H9 (cell line): ENCODE results near the gene SIRT7. TPM values are rescaled to one million over a fixed set of nuclear protein-coding genes. Genes with fewer than 3 reads are reported as not detected.

Source experiments
- DNase-seq: peaks from one replicate; pipeline ENCODE4 v3.0.0-alpha.2; 2017
- H2AFZ ChIP-seq: one replicate; pipeline ENCODE4 v1.6.1; 2013; ENCODE audit warnings: mild to moderate bottlenecking, low read length, control low read depth, moderate library complexity
- H2AK5ac ChIP-seq: 2 replicates; pipeline ENCODE4 v1.6.1; 2013; ENCODE audit warnings: low read length, control low read depth, mixed read lengths; ENCODE audit not compliant: insufficient read length
- H2BK120ac ChIP-seq: one replicate; pipeline ENCODE4 v1.6.1; 2013; ENCODE audit warnings: low read depth, mild to moderate bottlenecking, low read length, control low read depth, inconsistent platforms; ENCODE audit not compliant: poor library complexity, severe bottlenecking
- H2BK12ac ChIP-seq: 2 replicates; pipeline ENCODE4 v1.6.1; 2013; ENCODE audit warnings: low read length, control low read depth, mixed read lengths, low read depth; ENCODE audit not compliant: insufficient read length
- H2BK15ac ChIP-seq: 2 replicates; pipeline ENCODE4 v1.6.1; 2013; ENCODE audit warnings: low read depth, low read length, control low read depth
- H2BK20ac ChIP-seq: one replicate; pipeline ENCODE4 v1.6.1; 2013; ENCODE audit warnings: low read depth, mild to moderate bottlenecking, low read length, control low read depth, inconsistent platforms; ENCODE audit not compliant: poor library complexity, severe bottlenecking
- H2BK5ac ChIP-seq: 2 replicates; pipeline ENCODE4 v1.6.1; 2013; ENCODE audit warnings: low read length, control low read depth, mixed read lengths; ENCODE audit not compliant: insufficient read length
- H3K14ac ChIP-seq: 2 replicates; pipeline ENCODE4 v1.6.1; 2013; ENCODE audit warnings: low read length, control low read depth; ENCODE audit not compliant: insufficient read depth
- H3K18ac ChIP-seq: 2 replicates; pipeline ENCODE4 v1.6.1; 2013; ENCODE audit warnings: low read depth, mild to moderate bottlenecking, mixed read lengths, low read length, control low read depth; ENCODE audit not compliant: insufficient read length
- H3K23ac ChIP-seq: 2 replicates; pipeline ENCODE4 v1.6.1; 2013; ENCODE audit warnings: low read length, control low read depth, mixed read lengths, low read depth; ENCODE audit not compliant: insufficient read length
- H3K23me2 ChIP-seq: 2 replicates; pipeline ENCODE4 v1.6.1; 2013; ENCODE audit warnings: low read depth, mild to moderate bottlenecking, mixed read lengths, low read length, control low read depth; ENCODE audit not compliant: insufficient read length, poor library complexity, severe bottlenecking
- H3K27ac ChIP-seq: 2 replicates; pipeline ENCODE4 v1.5.1; 2013; ENCODE audit warnings: low read length, control low read depth, mixed read lengths, low read depth; ENCODE audit not compliant: insufficient read length
- H3K27me3 ChIP-seq: 2 replicates; pipeline ENCODE4 v1.6.1; 2013; ENCODE audit warnings: low read length, control low read depth, inconsistent platforms; ENCODE audit not compliant: insufficient read depth
- H3K4ac ChIP-seq: 2 replicates; pipeline ENCODE4 v1.6.1; 2013; ENCODE audit warnings: low read depth, mild to moderate bottlenecking, control low read depth, inconsistent platforms, low read length, moderate library complexity
- H3K4me1 ChIP-seq: 2 replicates; pipeline ENCODE4 v1.6.1; 2013; ENCODE audit warnings: low read length, control low read depth, inconsistent platforms; ENCODE audit not compliant: insufficient read depth
- H3K4me2 ChIP-seq: 2 replicates; pipeline ENCODE4 v1.6.1; 2013; ENCODE audit warnings: low read length, control low read depth, mixed read lengths; ENCODE audit not compliant: insufficient read length, insufficient read depth
- H3K56ac ChIP-seq: 2 replicates; pipeline ENCODE4 v1.6.1; 2013; ENCODE audit warnings: low read depth, mild to moderate bottlenecking, mixed read lengths, low read length, control low read depth; ENCODE audit not compliant: insufficient read length
- H3K79me1 ChIP-seq: 2 replicates; pipeline ENCODE4 v1.6.1; 2013; ENCODE audit warnings: low read depth, mild to moderate bottlenecking, moderate library complexity, low read length, control low read depth, inconsistent platforms; ENCODE audit not compliant: insufficient read depth, poor library complexity, severe bottlenecking
- H3K79me2 ChIP-seq: 2 replicates; pipeline ENCODE4 v1.6.1; 2013; ENCODE audit warnings: low read length, control low read depth, inconsistent platforms; ENCODE audit not compliant: insufficient read depth
- H3K9ac ChIP-seq: 2 replicates; pipeline ENCODE4 v1.6.1; 2013; ENCODE audit warnings: low read length, control low read depth, mixed read lengths; ENCODE audit not compliant: insufficient read length; ENCODE audit errors: extremely low read depth
- H3K9me3 ChIP-seq: one replicate; pipeline ENCODE4 v1.6.1; 2013; ENCODE audit warnings: low read depth, low read length, inconsistent platforms; ENCODE audit not compliant: control insufficient read depth
- H3T11ph ChIP-seq: one replicate; pipeline ENCODE4 v1.6.1; 2013; ENCODE audit warnings: mild to moderate bottlenecking, low read length, control low read depth, inconsistent platforms
- H4K20me1 ChIP-seq: one replicate; pipeline ENCODE4 v1.6.1; 2013; ENCODE audit not compliant: control insufficient read depth, insufficient read length, insufficient read depth
- H4K5ac ChIP-seq: 2 replicates; pipeline ENCODE4 v1.6.1; 2013; ENCODE audit warnings: low read depth, mild to moderate bottlenecking, mixed read lengths, low read length, control low read depth; ENCODE audit not compliant: insufficient read length
- H4K8ac ChIP-seq: replicated peaks from 2 replicates; pipeline ENCODE4 v1.6.1; 2013; ENCODE audit warnings: low read length, control low read depth, mixed read lengths, low read depth; ENCODE audit not compliant: insufficient read length
- H4K91ac ChIP-seq: 2 replicates; pipeline ENCODE4 v1.6.1; 2013; ENCODE audit warnings: low read depth, mild to moderate bottlenecking, moderate library complexity, mixed read lengths, low read length, control low read depth; ENCODE audit not compliant: insufficient read length
- H3K27ac Mint-ChIP-seq, 3 experiments: 2 replicates in 2 of 3; 3 replicates in 1 of 3; pipeline ENCODE4 v1.8.0; 2020 to 2021; ENCODE audit warnings: mixed read lengths in 3 of 3, mild to moderate bottlenecking in 1 of 3, moderate library complexity in 1 of 3
- H3K27me3 Mint-ChIP-seq: 2 replicates; pipeline ENCODE4 v1.8.0; 2021; ENCODE audit warnings: low read depth, mild to moderate bottlenecking, moderate library complexity, mixed read lengths
- H3K36me3 Mint-ChIP-seq, 3 experiments: 2 replicates in 2 of 3; 3 replicates in 1 of 3; pipeline ENCODE4 v1.8.0; 2020 to 2021; ENCODE audit warnings: low read depth in 3 of 3, mixed read lengths in 3 of 3; ENCODE audit not compliant: insufficient read depth in 1 of 3
- H3K4me1 Mint-ChIP-seq, 2 experiments: 2 replicates each; pipeline ENCODE4 v1.8.0; 2020; ENCODE audit warnings: mixed read lengths in 2 of 2
- H3K4me3 Mint-ChIP-seq, 2 experiments: 2 replicates in 1 of 2; 3 replicates in 1 of 2; pipeline ENCODE4 v1.8.0; 2020 to 2021; ENCODE audit warnings: mild to moderate bottlenecking in 2 of 2, mixed read lengths in 2 of 2, moderate library complexity in 1 of 2
- H3K9me3 Mint-ChIP-seq, 2 experiments: 2 replicates in 1 of 2; 3 replicates in 1 of 2; pipeline ENCODE4 v1.8.0; 2020; ENCODE audit warnings: mild to moderate bottlenecking in 2 of 2, mixed read lengths in 2 of 2, moderate library complexity in 1 of 2
- WGBS: extraction: QIAGEN DNeasy Blood & Tissue Kit; methylation state at CpG from one replicate; pipeline ENCODE4 v1.1.7; 2013; ENCODE audit warnings: missing lambda C conversion rate, low lambda C conversion rate, mixed read lengths; ENCODE audit not compliant: insufficient read length; ENCODE audit errors: extremely low coverage; 5-methylcytosine and 5-hydroxymethylcytosine counted together
- total RNA-seq: library from RNA; stranded (reverse); gene quantifications from 2 replicates; pipeline ENCODE4 v1.2.1, GENCODE V29; 2021
- TF ChIP-seq, protein P1 (sequence below): fragments of 200-600 bp; sonication (generic); conservative IDR thresholded peaks from 3 replicates; pipeline ENCODE4 v1.8.0; 2021; ENCODE audit warnings: antibody characterized with exemption, mild to moderate bottlenecking

The SIRT7 gene
- total RNA-seq, 1 experiment from 2014 or later, result 29.7 TPM

- Mint-ChIP-seq H3K4me3 (peak overlapping the region; percentile 26 to 62; a peak in 3 of 5 replicates), H3K27me3 (no peaks in the 10 kb centered on the region), H3K36me3 (peaks cover 15 to 42% (median 36%) of the 10 kb centered on the region in 3 experiments; a peak in 6 of 7 replicates), H3K4me1 (peaks cover 8 to 12% of the 10 kb centered on the region in 2 experiments), H3K27ac (no peak overlapping the region; a peak in 1 of 7 replicates), H3K9me3 (no peaks in the 10 kb centered on the region; a peak in 1 of 5 replicates)
- H2AFZ ChIP-seq, result no peak overlapping the region
- H3K18ac ChIP-seq, result no peak overlapping the region
- no peaks in the 10 kb centered on the region for H3K79me1 ChIP-seq
- H2BK120ac ChIP-seq, result no peak overlapping the region
- H3K79me2 ChIP-seq, result no peaks in the 10 kb centered on the region; the same call in 1 of the 2 replicates
- no peak overlapping the region for H3K14ac ChIP-seq
- H4K5ac ChIP-seq, result no peak overlapping the region
- H4K91ac ChIP-seq, result no peak overlapping the region
- no peak overlapping the region for H3K9ac ChIP-seq
- H2BK15ac ChIP-seq, result no peak overlapping the region
- H2AK5ac ChIP-seq, result no peak overlapping the region
- H3K9me3 ChIP-seq, result no peaks in the 10 kb centered on the region
- no peak overlapping the region for H2BK20ac ChIP-seq
- H2BK12ac ChIP-seq, result no peak overlapping the region
- no peak overlapping the region for H4K8ac ChIP-seq
- no peak overlapping the region for H3K27ac ChIP-seq
- H3T11ph ChIP-seq, result no peak overlapping the region
- no peak overlapping the region for H3K4me2 ChIP-seq
- TF ChIP-seq, protein P1, sequence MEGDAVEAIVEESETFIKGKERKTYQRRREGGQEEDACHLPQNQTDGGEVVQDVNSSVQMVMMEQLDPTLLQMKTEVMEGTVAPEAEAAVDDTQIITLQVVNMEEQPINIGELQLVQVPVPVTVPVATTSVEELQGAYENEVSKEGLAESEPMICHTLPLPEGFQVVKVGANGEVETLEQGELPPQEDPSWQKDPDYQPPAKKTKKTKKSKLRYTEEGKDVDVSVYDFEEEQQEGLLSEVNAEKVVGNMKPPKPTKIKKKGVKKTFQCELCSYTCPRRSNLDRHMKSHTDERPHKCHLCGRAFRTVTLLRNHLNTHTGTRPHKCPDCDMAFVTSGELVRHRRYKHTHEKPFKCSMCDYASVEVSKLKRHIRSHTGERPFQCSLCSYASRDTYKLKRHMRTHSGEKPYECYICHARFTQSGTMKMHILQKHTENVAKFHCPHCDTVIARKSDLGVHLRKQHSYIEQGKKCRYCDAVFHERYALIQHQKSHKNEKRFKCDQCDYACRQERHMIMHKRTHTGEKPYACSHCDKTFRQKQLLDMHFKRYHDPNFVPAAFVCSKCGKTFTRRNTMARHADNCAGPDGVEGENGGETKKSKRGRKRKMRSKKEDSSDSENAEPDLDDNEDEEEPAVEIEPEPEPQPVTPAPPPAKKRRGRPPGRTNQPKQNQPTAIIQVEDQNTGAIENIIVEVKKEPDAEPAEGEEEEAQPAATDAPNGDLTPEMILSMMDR, result no peak
- H3K4ac ChIP-seq, result no peak overlapping the region
- no peak overlapping the region for H3K56ac ChIP-seq
- H3K4me1 ChIP-seq, result no peaks in the 10 kb centered on the region
- no CpG with 5 or more reads among the region's 32 CpGs for WGBS
- DNase-seq, result no peak
- H3K23me2 ChIP-seq, result peaks cover 10% of the 10 kb centered on the region
- no peaks in the 10 kb centered on the region for H4K20me1 ChIP-seq
- H3K27me3 ChIP-seq, result no peaks in the 10 kb centered on the region
- H2BK5ac ChIP-seq, result no peak overlapping the region
- no peak overlapping the region for H3K23ac ChIP-seq
Observed at GRCh38 chr17:81912441-81913309, 5.3 kb downstream of the SIRT7 start.
